Endothelial cell of umbilical vein (primary cell): ENCODE data around the gene YJU2. TPM values are rescaled to one million over a fixed set of nuclear protein-coding genes. Genes with fewer than 3 reads are reported as not detected.
A peak's percentile ranks its signal among the peaks of the same experiment; 100 is the strongest.

Experiments used
- BruUV-seq: library from RNA; stranded (reverse); fragments of 400-500 nt; replicated peaks from 2 replicates; lab custom pipeline; 2021; lab: Mats Ljungman, UMichigan
- CTCF ChIA-PET: fragments of 300-600, 350-600 bp; sonication (Branson Sonifier 250); formaldehyde crosslinking; loops from one replicate; lab custom pipeline; 2021; ENCODE audit warnings: antibody characterized with exemption, inconsistent platforms; lab: Charles Lee
- POLR2A ChIA-PET: fragments of 300-600, 350-600 bp; sonication (Branson Sonifier 250); formaldehyde crosslinking; loops from one replicate; lab custom pipeline; 2021; ENCODE audit warnings: antibody characterized with exemption, inconsistent platforms; lab: Charles Lee
- DNase-seq: peaks from one replicate; pipeline ENCODE4 v3.0.0-alpha.2; 2011; ENCODE audit warnings: low read depth, low spot score
- FAIRE-seq: peaks from 2 replicates; lab custom pipeline; 2011; peaks lifted over from hg19 to GRCh38; lab: Jason Lieb, UNC
- H2AFZ ChIP-seq: 2 replicates; pipeline ENCODE4 v1.6.0; 2012; ENCODE audit warnings: low read depth, low read length, control low read depth, inconsistent platforms
- H3K27ac ChIP-seq: 2 replicates; pipeline ENCODE4 v1.5.1; 2011; ENCODE audit warnings: low read depth, mild to moderate bottlenecking, control low read depth, low read length, moderate library complexity; ENCODE audit not compliant: insufficient read depth
- H3K27me3 ChIP-seq, 2 experiments: 2 replicates each; pipeline versions ENCODE4 v1.6.0 to v1.6.1; 2011; ENCODE audit warnings: low read length in 2 of 2, mixed read lengths in 1 of 2; ENCODE audit not compliant: control insufficient read depth in 2 of 2, insufficient read depth in 2 of 2
- H3K36me3 ChIP-seq, 2 experiments: 2 replicates in 1 of 2; 3 replicates in 1 of 2; pipeline ENCODE4 v1.5.1; 2011; ENCODE audit warnings: low read length in 2 of 2, mild to moderate bottlenecking in 1 of 2, moderate library complexity in 1 of 2; ENCODE audit not compliant: control insufficient read depth in 2 of 2, insufficient read depth in 2 of 2; ENCODE audit errors: extremely low read depth in 1 of 2
- H3K4me1 ChIP-seq: 3 replicates; pipeline ENCODE4 v1.5.1; 2011; ENCODE audit warnings: mild to moderate bottlenecking, low read length; ENCODE audit not compliant: control insufficient read depth, insufficient read depth; ENCODE audit errors: extremely low read depth
- H3K4me2 ChIP-seq: 2 replicates; pipeline ENCODE4 v1.6.1; 2011; ENCODE audit warnings: low read length, control low read depth, mixed read lengths; ENCODE audit not compliant: insufficient read depth
- H3K4me3 ChIP-seq, 3 experiments: fragments of 200-600 bp in 1 of 3; sonication (generic), shearing (Covaris generic) in 1 of 3; replicated peaks in 1 of 3; 2 replicates each; pipeline ENCODE4 v1.5.1; 2011 to 2016; ENCODE audit warnings: control low read depth in 3 of 3, low read length in 3 of 3, mild to moderate bottlenecking in 2 of 3, inconsistent platforms in 1 of 3, low read depth in 1 of 3, moderate library complexity in 1 of 3; ENCODE audit not compliant: insufficient read depth in 1 of 3
- H3K79me2 ChIP-seq: 2 replicates; pipeline ENCODE4 v1.6.0; 2012; ENCODE audit warnings: low read length, inconsistent platforms; ENCODE audit not compliant: control insufficient read depth, insufficient read depth
- H3K9ac ChIP-seq: replicated peaks from 2 replicates; pipeline ENCODE3; 2011; ENCODE audit warnings: low read length, control low read depth; ENCODE audit not compliant: insufficient read depth; ENCODE audit errors: extremely low read depth
- H3K9me1 ChIP-seq: replicated peaks from 3 replicates; pipeline ENCODE4 v1.6.0; 2011; ENCODE audit warnings: mild to moderate bottlenecking, low read length; ENCODE audit not compliant: control insufficient read depth, insufficient read depth; ENCODE audit errors: extremely low read depth
- H3K9me3 ChIP-seq: replicated peaks from 2 replicates; pipeline ENCODE4 v1.5.1; 2012; ENCODE audit warnings: low read length, inconsistent platforms; ENCODE audit not compliant: control insufficient read depth, insufficient read depth
- H4K20me1 ChIP-seq: replicated peaks from 2 replicates; pipeline ENCODE3; 2011; ENCODE audit warnings: mild to moderate bottlenecking, low read length; ENCODE audit not compliant: control insufficient read depth, insufficient read depth; ENCODE audit errors: extremely low read depth
- FOS ChIP-seq: IDR thresholded peaks from 2 replicates; pipeline ENCODE4 v1.6.1; 2011; ENCODE audit warnings: mild to moderate bottlenecking, low read length, moderate library complexity, borderline replicate concordance; ENCODE audit not compliant: insufficient read depth
- JUN ChIP-seq: IDR thresholded peaks from 2 replicates; pipeline ENCODE4 v1.6.1; 2011; ENCODE audit warnings: borderline replicate concordance, low read depth; ENCODE audit not compliant: insufficient read length, insufficient read depth
- MYC ChIP-seq: IDR thresholded peaks from one replicate; pipeline ENCODE4 v1.6.1; 2011; ENCODE audit warnings: mild to moderate bottlenecking, low read depth, low read length
- POLR2AphosphoS5 ChIP-seq: IDR thresholded peaks from 2 replicates; pipeline ENCODE4 v1.6.1; 2012; ENCODE audit warnings: low read depth, mild to moderate bottlenecking, control low read depth, low read length, moderate library complexity; ENCODE audit not compliant: insufficient read depth
- dilution Hi-C: fragments of 300-500 bp; cut with MboI; formaldehyde crosslinking; loops from one replicate; pipeline ENCODE4 v1.15.0; 2019; ENCODE audit warnings: low sequenced_read_pairs; ENCODE audit not compliant: extremely low pct_ligation_motif_present
- intact Hi-C: fragments of 100-400 bp; cut with micrococcal nuclease; formaldehyde crosslinking; loops from one replicate; pipeline ENCODE4 v1.10.0; 2022
- polyA plus RNA-seq, 4 experiments: library from polyadenylated mRNA; depleted of rRNA in 3 of 4; stranded (reverse) in 3 of 4; unstranded in 1 of 4; fragments of >200 nt; gene quantifications; 2 replicates each; pipeline versions ENCODE4 v1.2.1 to v1.2.3, GENCODE V29; 2011 to 2012; ENCODE audit warnings: missing spikeins in 1 of 4
- total RNA-seq: library from RNA; stranded (reverse); gene quantifications from 2 replicates; pipeline ENCODE4 v1.2.3, GENCODE V29; 2021
- TF ChIP-seq, protein P1 (sequence below), 2 donors: IDR thresholded peaks; 1 replicate in 1 of 2; 2 replicates in 1 of 2; pipeline ENCODE4 v1.5.1; 2011; ENCODE audit warnings: low read length in 2 of 2, mild to moderate bottlenecking in 2 of 2, moderate library complexity in 2 of 2, control low read depth in 1 of 2, inconsistent platforms in 1 of 2, low read depth in 1 of 2; ENCODE audit not compliant: insufficient read depth in 1 of 2; ENCODE audit errors: extremely low read depth in 1 of 2

The YJU2 gene
- total and polyA plus RNA-seq, 2 donors (not counting 3 experiments of a cell fraction or from before 2014, with no cell fraction given), result 20.7 to 21.5 TPM

DNA sequence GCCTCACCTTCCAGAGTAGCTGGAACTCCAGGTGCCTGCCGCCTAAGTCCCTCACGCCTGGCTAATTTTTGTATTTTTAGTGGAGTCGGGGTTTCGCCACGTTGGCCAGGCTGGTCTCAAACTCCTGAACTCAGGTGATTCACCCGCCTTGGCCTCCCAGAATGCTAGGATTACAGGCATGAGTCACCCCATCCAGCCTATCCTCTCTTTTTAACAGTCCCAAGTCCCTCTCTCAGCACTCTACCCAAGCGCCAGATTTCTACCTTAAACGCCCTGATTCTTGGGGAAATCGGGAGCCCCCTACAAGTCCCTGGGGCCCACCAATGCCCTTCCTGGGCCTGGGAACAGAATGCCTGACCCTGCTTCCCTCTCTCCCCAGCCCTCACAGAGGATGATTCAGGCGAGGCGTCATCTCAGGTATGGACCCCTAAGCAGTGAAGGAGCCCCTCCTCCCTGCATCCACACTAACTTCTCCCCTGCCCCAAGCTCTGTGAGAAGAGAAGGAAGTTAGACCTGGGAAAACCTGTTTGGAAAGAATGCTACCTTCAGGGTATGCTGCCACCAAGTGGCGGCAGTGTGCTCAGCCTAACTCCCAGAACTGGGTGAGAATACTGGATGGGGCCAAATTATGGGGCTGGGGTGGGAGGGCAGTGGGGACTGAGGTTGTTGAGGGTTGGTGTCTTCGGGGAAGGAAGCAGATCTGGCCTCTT lies 38.3 kb upstream of the YJU2 start:
- Histone ChIP-seq H3K9me3 (no peaks in the 10 kb centered on the region), H3K27ac (no peak overlapping the region), H2AFZ (no peak overlapping the region), H3K4me1 (no peaks in the 10 kb centered on the region), H3K79me2 (no peaks in the 10 kb centered on the region), H3K4me2 (no peak overlapping the region), H3K9ac (no peak overlapping the region), H3K27me3 (no peaks in the 10 kb centered on the region), H3K9me1 (no peaks in the 10 kb centered on the region), H3K36me3 (no peaks in the 10 kb centered on the region), H4K20me1 (no peaks in the 10 kb centered on the region), H3K4me3 (no peak overlapping the region)
- TF ChIP-seq MYC, result no peak
- peak; percentile 11 for TF ChIP-seq JUN
- no peak for TF ChIP-seq FOS
- TF ChIP-seq, protein P1, sequence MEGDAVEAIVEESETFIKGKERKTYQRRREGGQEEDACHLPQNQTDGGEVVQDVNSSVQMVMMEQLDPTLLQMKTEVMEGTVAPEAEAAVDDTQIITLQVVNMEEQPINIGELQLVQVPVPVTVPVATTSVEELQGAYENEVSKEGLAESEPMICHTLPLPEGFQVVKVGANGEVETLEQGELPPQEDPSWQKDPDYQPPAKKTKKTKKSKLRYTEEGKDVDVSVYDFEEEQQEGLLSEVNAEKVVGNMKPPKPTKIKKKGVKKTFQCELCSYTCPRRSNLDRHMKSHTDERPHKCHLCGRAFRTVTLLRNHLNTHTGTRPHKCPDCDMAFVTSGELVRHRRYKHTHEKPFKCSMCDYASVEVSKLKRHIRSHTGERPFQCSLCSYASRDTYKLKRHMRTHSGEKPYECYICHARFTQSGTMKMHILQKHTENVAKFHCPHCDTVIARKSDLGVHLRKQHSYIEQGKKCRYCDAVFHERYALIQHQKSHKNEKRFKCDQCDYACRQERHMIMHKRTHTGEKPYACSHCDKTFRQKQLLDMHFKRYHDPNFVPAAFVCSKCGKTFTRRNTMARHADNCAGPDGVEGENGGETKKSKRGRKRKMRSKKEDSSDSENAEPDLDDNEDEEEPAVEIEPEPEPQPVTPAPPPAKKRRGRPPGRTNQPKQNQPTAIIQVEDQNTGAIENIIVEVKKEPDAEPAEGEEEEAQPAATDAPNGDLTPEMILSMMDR (IDR thresholded peaks at IDR 0.05; ENCODE audit: extremely low read depth in 1 of 2, insufficient read depth in 1 of 2, low read depth in 1 of 2, low read length in 2 of 2), result peak; percentile 37 to 74
- no peak for TF ChIP-seq POLR2AphosphoS5
- dilution Hi-C loops (no loop called here), intact Hi-C loops (no loop called here)
- peak; percentile 80 for FAIRE-seq
- no peak for DNase-seq
- BruUV-seq, result no TSS peak
- ChIA-PET CTCF (interaction anchor here (0.6 to 2.2 kb wide), 9 partner anchors 11 to 221 kb away, joined by 3 to 14 read pairs (median 4); partner anchors contain the start of gene EBI3), POLR2A (no interaction called here)
